Measurements from ENCODE around the gene SUMO3.

SUMO3 gene

GRCh38 chr21:44862869-44863685 lies 45.2 kb upstream of the SUMO3 start:
- Histone ChIP-seq H3K9ac (ENCODE audit: low read depth, low read length, poor library complexity) (no peak overlapping the region), H3K36me3 (replicated peaks in 1 of 2; ENCODE audit: control insufficient read depth in 2 of 2, insufficient read depth in 2 of 2, low read length in 2 of 2) (peaks cover 44 to 87% of the 10 kb centered on the region in 2 donors), H3K4me1 (ENCODE audit: control insufficient read depth in 2 of 2, insufficient read depth in 1 of 2, low read depth in 1 of 2, low read length in 2 of 2) (peaks cover 4 to 11% of the 10 kb centered on the region in 2 donors), H3K9me3 (replicated peaks in 1 of 2; ENCODE audit: control insufficient read depth in 2 of 2, insufficient read depth in 1 of 2, low read depth in 1 of 2, low read length in 2 of 2) (no peaks in the 10 kb centered on the region), H3K18ac (ENCODE audit: low read length) (peak overlapping the region; percentile 53), H3K4ac (ENCODE audit: low read length) (no peak overlapping the region), H2BK15ac (ENCODE audit: low read length) (no peak overlapping the region), H3K4me2 (ENCODE audit: insufficient read depth, low read length, poor library complexity, severe bottlenecking) (no peak overlapping the region), H3K4me3 (ENCODE audit: low read length in 2 of 2) (no peak overlapping the region), H3K14ac (ENCODE audit: low read length) (no peak overlapping the region), H4K91ac (ENCODE audit: low read depth, low read length, poor library complexity) (no peak overlapping the region), H3K27ac (replicated peaks; ENCODE audit: low read length) (no peak overlapping the region), H3K23ac (ENCODE audit: low read depth, low read length, poor library complexity) (no peak overlapping the region), H2AK5ac (ENCODE audit: low read depth, low read length) (no peak overlapping the region), H4K8ac (ENCODE audit: low read depth, low read length) (no peak overlapping the region), H2BK12ac (ENCODE audit: low read length) (no peak overlapping the region), H2BK5ac (ENCODE audit: low read length) (no peak overlapping the region), H3K79me1 (ENCODE audit: low read depth, low read length) (peaks cover 40% of the 10 kb centered on the region), H2AFZ (ENCODE audit: low read length) (no peak overlapping the region), H2BK120ac (ENCODE audit: low read depth, low read length) (no peak overlapping the region), H3K27me3 (ENCODE audit: control insufficient read depth in 3 of 3, insufficient read depth in 3 of 3, low read depth in 1 of 3, low read length in 3 of 3) (no peaks in the 10 kb centered on the region)
- DNase-seq (ENCODE audit: low spot score), result no peak
- WGBS, 2 donors (ENCODE audit: extremely low coverage in 2 of 2, insufficient read length in 2 of 2, insufficient replicate concordance in 1 of 2), result no CpG with 5 or more reads among the region's 25 CpGs

GRCh38 chr21:44858791-44859190 lies 40.9 kb upstream of the SUMO3 start:
- Histone ChIP-seq H3K79me1 (ENCODE audit: low read depth, low read length) (peaks cover 33% of the 10 kb centered on the region), H3K36me3 (replicated peaks in 1 of 2; ENCODE audit: control insufficient read depth in 2 of 2, insufficient read depth in 2 of 2, low read length in 2 of 2) (peaks cover 55 to 94% of the 10 kb centered on the region in 2 donors)

GRCh38 chr21:44858291-44858690 lies 40.4 kb upstream of the SUMO3 start:
- H3K9ac ChIP-seq (ENCODE audit: low read depth, low read length, poor library complexity), result peak overlapping the region; percentile 76
- no peak overlapping the region for H2BK15ac ChIP-seq (ENCODE audit: low read length)
- no peak for DNase-seq (ENCODE audit: low spot score)
- H2AFZ ChIP-seq (ENCODE audit: low read length), result no peak overlapping the region
- no peak overlapping the region for H3K18ac ChIP-seq (ENCODE audit: low read length)
- WGBS, 2 donors (ENCODE audit: extremely low coverage in 2 of 2, insufficient read length in 2 of 2, insufficient replicate concordance in 1 of 2), result no CpG with 5 or more reads among the region's 15 CpGs
- H3K23ac ChIP-seq (ENCODE audit: low read depth, low read length, poor library complexity), result no peak overlapping the region
- H2BK120ac ChIP-seq (ENCODE audit: low read depth, low read length), result no peak overlapping the region
- H3K14ac ChIP-seq (ENCODE audit: low read length), result peak overlapping the region; percentile 17
- H3K36me3 ChIP-seq (replicated peaks in 1 of 2; ENCODE audit: control insufficient read depth in 2 of 2, insufficient read depth in 2 of 2, low read length in 2 of 2), result peaks cover 56 to 94% of the 10 kb centered on the region in 2 donors
- no peak overlapping the region for H3K27ac ChIP-seq (replicated peaks; ENCODE audit: low read length)
- H3K27me3 ChIP-seq (ENCODE audit: control insufficient read depth in 3 of 3, insufficient read depth in 3 of 3, low read depth in 1 of 3, low read length in 3 of 3), result no peaks in the 10 kb centered on the region
- H3K9me3 ChIP-seq (replicated peaks in 1 of 2; ENCODE audit: control insufficient read depth in 2 of 2, insufficient read depth in 1 of 2, low read depth in 1 of 2, low read length in 2 of 2), result no peaks in the 10 kb centered on the region
- H3K79me1 ChIP-seq (ENCODE audit: low read depth, low read length), result peaks cover 36% of the 10 kb centered on the region
- no peak overlapping the region for H3K4me2 ChIP-seq (ENCODE audit: insufficient read depth, low read length, poor library complexity, severe bottlenecking)
- H2BK5ac ChIP-seq (ENCODE audit: low read length), result peak overlapping the region; percentile 11
- no peak overlapping the region for H2AK5ac ChIP-seq (ENCODE audit: low read depth, low read length)
- no peak overlapping the region for H2BK12ac ChIP-seq (ENCODE audit: low read length)
- no peak overlapping the region for H4K8ac ChIP-seq (ENCODE audit: low read depth, low read length)
- H3K4ac ChIP-seq (ENCODE audit: low read length), result no peak overlapping the region
- H3K4me1 ChIP-seq (ENCODE audit: control insufficient read depth in 2 of 2, insufficient read depth in 1 of 2, low read depth in 1 of 2, low read length in 2 of 2), result peaks cover 0 to 2% of the 10 kb centered on the region in 2 donors
- H3K4me3 ChIP-seq (ENCODE audit: low read length in 2 of 2), result no peak overlapping the region
- H4K91ac ChIP-seq (ENCODE audit: low read depth, low read length, poor library complexity), result no peak overlapping the region

More at GRCh38 chr21:44858791-44859190, 40.9 kb upstream of the SUMO3 start:
- no peak overlapping the region for H3K27ac ChIP-seq (replicated peaks; ENCODE audit: low read length)
- H3K23ac ChIP-seq (ENCODE audit: low read depth, low read length, poor library complexity), result no peak overlapping the region
- H3K4me2 ChIP-seq (ENCODE audit: insufficient read depth, low read length, poor library complexity, severe bottlenecking), result no peak overlapping the region
- no peak overlapping the region for H2AK5ac ChIP-seq (ENCODE audit: low read depth, low read length)
- no peak overlapping the region for H3K18ac ChIP-seq (ENCODE audit: low read length)
- no peak overlapping the region for H3K4me3 ChIP-seq (ENCODE audit: low read length in 2 of 2)
- peaks cover 0 to 2% of the 10 kb centered on the region in 2 donors for H3K4me1 ChIP-seq (ENCODE audit: control insufficient read depth in 2 of 2, insufficient read depth in 1 of 2, low read depth in 1 of 2, low read length in 2 of 2)
- H3K4ac ChIP-seq (ENCODE audit: low read length), result no peak overlapping the region
- no peak overlapping the region for H3K9ac ChIP-seq (ENCODE audit: low read depth, low read length, poor library complexity)
- no peak overlapping the region for H4K91ac ChIP-seq (ENCODE audit: low read depth, low read length, poor library complexity)
- no peak overlapping the region for H2BK12ac ChIP-seq (ENCODE audit: low read length)
- H2AFZ ChIP-seq (ENCODE audit: low read length), result no peak overlapping the region
- H3K9me3 ChIP-seq (replicated peaks in 1 of 2; ENCODE audit: control insufficient read depth in 2 of 2, insufficient read depth in 1 of 2, low read depth in 1 of 2, low read length in 2 of 2), result no peaks in the 10 kb centered on the region
- H3K14ac ChIP-seq (ENCODE audit: low read length), result no peak overlapping the region
- no peak overlapping the region for H4K8ac ChIP-seq (ENCODE audit: low read depth, low read length)
- H2BK15ac ChIP-seq (ENCODE audit: low read length), result no peak overlapping the region
- H2BK120ac ChIP-seq (ENCODE audit: low read depth, low read length), result no peak overlapping the region
- H2BK5ac ChIP-seq (ENCODE audit: low read length), result peak overlapping the region; percentile 11
- WGBS, 2 donors (ENCODE audit: extremely low coverage in 2 of 2, insufficient read length in 2 of 2, insufficient replicate concordance in 1 of 2), result no CpG with 5 or more reads among the region's 10 CpGs
- no peaks in the 10 kb centered on the region for H3K27me3 ChIP-seq (ENCODE audit: control insufficient read depth in 3 of 3, insufficient read depth in 3 of 3, low read depth in 1 of 3, low read length in 3 of 3)
- DNase-seq (ENCODE audit: low spot score), result no peak

DNA sequence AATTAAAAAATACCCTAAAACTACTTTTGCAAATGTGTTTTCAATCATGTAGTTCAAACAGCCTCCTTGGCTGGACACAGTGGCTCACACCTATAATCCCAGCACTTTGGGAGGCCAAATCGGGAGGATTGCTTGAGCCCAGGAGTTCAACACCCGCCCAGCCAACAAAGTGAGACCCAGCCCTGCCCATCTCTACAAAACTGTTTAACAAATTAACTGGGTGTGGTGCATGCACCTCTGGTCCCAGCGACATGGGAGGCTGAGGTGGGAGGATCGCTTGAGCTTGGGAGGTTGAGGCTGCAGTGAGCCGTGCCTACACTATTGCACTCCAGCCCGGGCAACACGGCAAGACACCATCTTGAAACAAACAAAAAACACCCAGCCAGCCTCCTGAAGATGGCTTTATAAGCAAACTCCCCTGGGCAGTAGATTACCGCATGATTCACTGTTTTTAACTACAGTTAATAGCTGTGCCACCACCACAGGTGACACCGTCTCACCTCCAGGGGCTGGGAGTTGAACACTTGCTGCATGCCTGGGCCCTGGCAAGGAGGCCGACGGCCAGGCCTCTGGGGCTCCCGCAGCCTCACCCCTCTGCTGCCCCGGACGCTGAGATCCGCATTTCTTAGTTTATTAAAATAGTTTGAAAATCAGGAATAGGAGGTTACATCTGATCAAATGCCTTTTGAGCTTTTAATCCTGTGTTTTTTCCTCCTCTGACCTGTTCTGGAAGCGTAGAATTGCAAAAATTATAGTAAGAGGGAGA lies 39.4 kb upstream of the SUMO3 start:
- DNase-seq (ENCODE audit: low spot score), result no peak
- Histone ChIP-seq H3K4me2 (ENCODE audit: insufficient read depth, low read length, poor library complexity, severe bottlenecking) (no peak overlapping the region), H3K14ac (ENCODE audit: low read length) (no peak overlapping the region), H3K9ac (ENCODE audit: low read depth, low read length, poor library complexity) (no peak overlapping the region), H3K4ac (ENCODE audit: low read length) (no peak overlapping the region), H2BK120ac (ENCODE audit: low read depth, low read length) (no peak overlapping the region), H3K23ac (ENCODE audit: low read depth, low read length, poor library complexity) (peak overlapping the region; percentile 31), H3K27ac (replicated peaks; ENCODE audit: low read length) (no peak overlapping the region), H3K36me3 (replicated peaks in 1 of 2; ENCODE audit: control insufficient read depth in 2 of 2, insufficient read depth in 2 of 2, low read length in 2 of 2) (peaks cover 58 to 93% of the 10 kb centered on the region in 2 donors), H4K8ac (ENCODE audit: low read depth, low read length) (no peak overlapping the region), H3K4me3 (ENCODE audit: low read length in 2 of 2) (no peak overlapping the region), H2AK5ac (ENCODE audit: low read depth, low read length) (no peak overlapping the region), H2AFZ (ENCODE audit: low read length) (no peak overlapping the region), H3K27me3 (ENCODE audit: control insufficient read depth in 3 of 3, insufficient read depth in 3 of 3, low read depth in 1 of 3, low read length in 3 of 3) (no peaks in the 10 kb centered on the region), H3K79me1 (ENCODE audit: low read depth, low read length) (peaks cover 36% of the 10 kb centered on the region), H4K91ac (ENCODE audit: low read depth, low read length, poor library complexity) (no peak overlapping the region), H2BK15ac (ENCODE audit: low read length) (no peak overlapping the region), H3K18ac (ENCODE audit: low read length) (no peak overlapping the region), H3K9me3 (replicated peaks in 1 of 2; ENCODE audit: control insufficient read depth in 2 of 2, insufficient read depth in 1 of 2, low read depth in 1 of 2, low read length in 2 of 2) (no peaks in the 10 kb centered on the region), H3K4me1 (ENCODE audit: control insufficient read depth in 2 of 2, insufficient read depth in 1 of 2, low read depth in 1 of 2, low read length in 2 of 2) (peaks cover 0 to 2% of the 10 kb centered on the region in 2 donors), H2BK12ac (ENCODE audit: low read length) (no peak overlapping the region), H2BK5ac (ENCODE audit: low read length) (no peak overlapping the region)
- no CpG with 5 or more reads among the region's 16 CpGs for WGBS, 2 donors (ENCODE audit: extremely low coverage in 2 of 2, insufficient read length in 2 of 2, insufficient replicate concordance in 1 of 2)
